ENCODE data around the gene GUCY1A2. TPM values are rescaled to one million over a fixed set of nuclear protein-coding genes. Genes with fewer than 3 reads are reported as not detected.

GUCY1A2 gene
- total RNA-seq, 4 donors from 2014 or later, result 2.9 to 8.6 (median 6.4) TPM

DNA sequence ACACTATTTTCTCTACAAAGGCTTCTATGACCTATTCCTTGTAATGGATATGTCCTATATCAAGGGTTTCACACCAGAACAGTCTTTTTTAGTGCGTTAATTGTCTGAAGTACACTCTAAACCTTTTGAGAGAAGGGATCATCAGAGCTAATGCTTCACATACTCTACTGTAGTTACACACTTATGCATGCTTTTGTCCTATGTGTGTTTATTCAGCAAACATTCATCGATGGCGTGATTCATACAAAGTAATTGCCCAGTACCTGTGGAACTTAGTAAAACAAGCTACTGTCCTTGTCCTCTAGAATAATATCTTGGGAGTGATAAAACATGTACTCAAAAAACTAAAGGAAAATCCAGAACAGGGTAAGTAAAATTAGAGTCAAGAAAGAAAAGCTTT, 139.2 kb downstream of the GUCY1A2 start:
- Histone ChIP-seq H3K36me3 (no peaks in the 10 kb centered on the region), H3K27me3 (no peaks in the 10 kb centered on the region), H3K9me3 (no peaks in the 10 kb centered on the region), H3K27ac (no peak overlapping the region), H3K4me1 (no peaks in the 10 kb centered on the region), H3K4me3 (no peak overlapping the region)
- in situ Hi-C loops (cut with MboI; ENCODE audit: low sequenced_read_pairs in 4 of 4) (no loop called here), intact Hi-C loops (cut with DNase I; ENCODE audit: low total_unique reads) (no loop called here)
- no peak for DNase-seq
- ATAC-seq, result no peak
- TF ChIP-seq CTCF (IDR thresholded peaks at IDR 0.05 in 4 of 5, conservative IDR thresholded peaks at IDR 0.05 in 1 of 5) (no peak), POLR2A (IDR thresholded peaks at IDR 0.05) (no peak)

- DNase-seq, result no peak
- ATAC-seq, result no peak
- Histone ChIP-seq H3K9me3 (no peaks in the 10 kb centered on the region), H3K4me1 (no peaks in the 10 kb centered on the region), H3K36me3 (no peaks in the 10 kb centered on the region), H3K27ac (no peak overlapping the region), H3K27me3 (no peaks in the 10 kb centered on the region), H3K4me3 (no peak overlapping the region)
- TF ChIP-seq CTCF (IDR thresholded peaks at IDR 0.05 in 4 of 5, conservative IDR thresholded peaks at IDR 0.05 in 1 of 5), result no peak
- TF ChIP-seq POLR2A (IDR thresholded peaks at IDR 0.05), result no peak
- intact Hi-C loops (cut with DNase I; ENCODE audit: low total_unique reads) (no loop called here), in situ Hi-C loops (cut with MboI; ENCODE audit: low sequenced_read_pairs in 4 of 4) (no loop called here)
Measured at GRCh38 chr11:106875013-106875412, 143.3 kb downstream of the GUCY1A2 start.

DNA sequence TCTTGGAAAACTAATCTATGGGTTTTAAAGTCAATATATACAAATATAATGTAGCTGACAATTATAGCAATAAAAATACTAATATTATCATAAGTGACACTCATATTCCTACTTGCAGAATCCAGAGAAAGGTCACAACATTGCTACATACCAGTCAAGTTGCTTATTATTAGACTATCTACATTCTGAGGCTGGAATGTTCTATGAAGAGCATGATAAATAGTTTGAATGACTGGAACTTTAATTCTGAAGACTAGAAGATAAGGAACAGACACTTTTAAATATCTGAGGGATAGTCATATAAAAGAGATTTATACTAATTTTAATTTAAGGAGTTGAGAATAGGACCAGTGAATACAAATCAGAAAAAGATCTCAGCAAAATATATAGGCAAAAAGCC, 146.0 kb downstream of the GUCY1A2 start:
- no peak for TF ChIP-seq POLR2A (IDR thresholded peaks at IDR 0.05)
- TF ChIP-seq CTCF (IDR thresholded peaks at IDR 0.05 in 4 of 5, conservative IDR thresholded peaks at IDR 0.05 in 1 of 5), result no peak
- Histone ChIP-seq H3K27me3 (no peaks in the 10 kb centered on the region), H3K36me3 (no peaks in the 10 kb centered on the region), H3K4me3 (no peak overlapping the region), H3K9me3 (no peaks in the 10 kb centered on the region), H3K4me1 (no peaks in the 10 kb centered on the region), H3K27ac (no peak overlapping the region)
- in situ Hi-C loops (cut with MboI; ENCODE audit: low sequenced_read_pairs in 4 of 4) (no loop called here), intact Hi-C loops (cut with DNase I; ENCODE audit: low total_unique reads) (no loop called here)
- DNase-seq (no peak), ATAC-seq (no peak)

DNA sequence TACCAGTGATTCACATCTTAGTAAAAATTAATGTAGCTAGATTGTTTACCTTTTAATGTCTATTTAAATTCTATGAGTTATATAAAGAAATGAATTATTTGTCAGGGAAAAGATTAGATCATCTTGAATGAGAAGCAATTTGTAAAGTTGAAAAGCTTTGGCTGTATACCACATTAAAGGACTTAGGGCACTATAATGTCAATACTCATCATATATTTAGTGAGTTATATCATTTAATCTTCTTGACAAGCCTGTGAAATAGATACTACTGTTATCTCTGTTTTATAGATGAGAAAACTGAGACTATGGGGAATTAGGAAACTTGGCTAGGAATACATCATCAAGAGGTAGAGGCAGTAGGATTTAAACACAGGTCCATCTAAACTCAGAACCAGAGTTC, 160.1 kb downstream of the GUCY1A2 start:
- DNase-seq, result no peak
- H3K9me3 ChIP-seq, result no peaks in the 10 kb centered on the region
- no peaks in the 10 kb centered on the region for H3K27me3 ChIP-seq
- in situ Hi-C loops (cut with MboI; ENCODE audit: low sequenced_read_pairs in 4 of 4) (no loop called here), intact Hi-C loops (cut with DNase I; ENCODE audit: low total_unique reads) (no loop called here)
- no peaks in the 10 kb centered on the region for H3K4me1 ChIP-seq
- no peaks in the 10 kb centered on the region for H3K36me3 ChIP-seq
- no peak for TF ChIP-seq CTCF (IDR thresholded peaks at IDR 0.05 in 4 of 5, conservative IDR thresholded peaks at IDR 0.05 in 1 of 5)
- TF ChIP-seq POLR2A (IDR thresholded peaks at IDR 0.05), result no peak
- no peak for ATAC-seq
- no peak overlapping the region for H3K27ac ChIP-seq
- H3K4me3 ChIP-seq, result no peak overlapping the region

- Histone ChIP-seq H3K4me3 (no peak overlapping the region), H3K27ac (no peak overlapping the region), H3K4me1 (no peaks in the 10 kb centered on the region), H3K27me3 (no peaks in the 10 kb centered on the region), H3K36me3 (no peaks in the 10 kb centered on the region), H3K9me3 (no peaks in the 10 kb centered on the region)
- in situ Hi-C loops (cut with MboI; ENCODE audit: low sequenced_read_pairs in 4 of 4), result no loop called here
- no peak for DNase-seq
- no peak for ATAC-seq
- TF ChIP-seq CTCF (IDR thresholded peaks at IDR 0.05 in 4 of 5, conservative IDR thresholded peaks at IDR 0.05 in 1 of 5), result no peak
- no peak for TF ChIP-seq POLR2A (IDR thresholded peaks at IDR 0.05)
- intact Hi-C loops (cut with DNase I; ENCODE audit: low total_unique reads), result no loop called here
Measured at GRCh38 chr11:106856566-106856965, 161.7 kb downstream of the GUCY1A2 start.
